A673 (cell line): ENCODE data around the gene SYT5.

Experiments
- EZH2 ChIP-seq: fragments of 200-600 bp; sonication (generic); IDR thresholded peaks from 2 replicates; pipeline ENCODE4 v1.6.1; 2017; ENCODE audit warnings: borderline replicate concordance, low read depth, mild to moderate bottlenecking, mixed read lengths, antibody characterized with exemption, low read length; ENCODE audit not compliant: poor library complexity, severe bottlenecking
- TF ChIP-seq, protein P1 (sequence below): fragments of 300-800, 200-600 bp; sonication (generic); conservative IDR thresholded peaks from 2 replicates; pipeline ENCODE4 v1.5.1; 2017; ENCODE audit warnings: low read depth, mild to moderate bottlenecking, antibody characterized with exemption, low read length, moderate library complexity, mixed read lengths

GRCh38 chr19:55196803-55197202, 16.7 kb upstream of the SYT5 start:
- TF ChIP-seq, protein P1, sequence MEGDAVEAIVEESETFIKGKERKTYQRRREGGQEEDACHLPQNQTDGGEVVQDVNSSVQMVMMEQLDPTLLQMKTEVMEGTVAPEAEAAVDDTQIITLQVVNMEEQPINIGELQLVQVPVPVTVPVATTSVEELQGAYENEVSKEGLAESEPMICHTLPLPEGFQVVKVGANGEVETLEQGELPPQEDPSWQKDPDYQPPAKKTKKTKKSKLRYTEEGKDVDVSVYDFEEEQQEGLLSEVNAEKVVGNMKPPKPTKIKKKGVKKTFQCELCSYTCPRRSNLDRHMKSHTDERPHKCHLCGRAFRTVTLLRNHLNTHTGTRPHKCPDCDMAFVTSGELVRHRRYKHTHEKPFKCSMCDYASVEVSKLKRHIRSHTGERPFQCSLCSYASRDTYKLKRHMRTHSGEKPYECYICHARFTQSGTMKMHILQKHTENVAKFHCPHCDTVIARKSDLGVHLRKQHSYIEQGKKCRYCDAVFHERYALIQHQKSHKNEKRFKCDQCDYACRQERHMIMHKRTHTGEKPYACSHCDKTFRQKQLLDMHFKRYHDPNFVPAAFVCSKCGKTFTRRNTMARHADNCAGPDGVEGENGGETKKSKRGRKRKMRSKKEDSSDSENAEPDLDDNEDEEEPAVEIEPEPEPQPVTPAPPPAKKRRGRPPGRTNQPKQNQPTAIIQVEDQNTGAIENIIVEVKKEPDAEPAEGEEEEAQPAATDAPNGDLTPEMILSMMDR: no peak
- TF ChIP-seq EZH2: no peak
